Esophagus muscularis mucosa (tissue), 4 donors: ENCODE measurements around the gene DKKL1. TPM values are rescaled to one million over a fixed set of nuclear protein-coding genes. Genes with fewer than 3 reads are reported as not detected.

ENCODE experiments used
- DNase-seq: peaks from one replicate; pipeline ENCODE4 v3.0.0-alpha.2; 2017; ENCODE audit errors: extremely low spot score
- H3K27ac ChIP-seq, 4 donors: fragments of 200-600 bp; sonication (generic); replicated peaks in 1 of 4; 1 replicate in 3 of 4; 2 replicates in 1 of 4; pipeline ENCODE4 v1.5.1; 2016 to 2019; ENCODE audit warnings: mild to moderate bottlenecking in 1 of 4
- H3K27me3 ChIP-seq, 4 donors: fragments of 200-600 bp; sonication (generic); one replicate each; pipeline versions ENCODE4 v1.5.1 to v1.6.0; 2016 to 2019
- H3K36me3 ChIP-seq, 4 donors: fragments of 200-600 bp; sonication (generic); one replicate each; pipeline ENCODE4 v1.5.1; 2016 to 2019
- H3K4me1 ChIP-seq, 4 donors: fragments of 200-600 bp; sonication (generic); one replicate each; pipeline ENCODE4 v1.5.1; 2016 to 2019
- H3K4me3 ChIP-seq, 4 donors: fragments of 200-600 bp; sonication (generic); 1 replicate in 2 of 4; 2 replicates in 2 of 4; pipeline ENCODE4 v1.5.1; 2016 to 2019; ENCODE audit warnings: mild to moderate bottlenecking in 4 of 4, moderate library complexity in 1 of 4
- H3K9me3 ChIP-seq, 4 donors: fragments of 200-600 bp; sonication (generic); 1 replicate in 3 of 4; 2 replicates in 1 of 4; pipeline ENCODE4 v1.5.1; 2016 to 2019
- EP300 ChIP-seq: sonication (generic); formaldehyde crosslinking; IDR thresholded peaks from one replicate; pipeline ENCODE4 v1.6.1; 2017; ENCODE audit warnings: antibody characterized with exemption
- POLR2A ChIP-seq: fragments of 450-650 bp; IDR thresholded peaks from one replicate; pipeline ENCODE4 v1.6.1; 2017; ENCODE audit warnings: antibody characterized with exemption, moderate library complexity, mild to moderate bottlenecking, low read depth
- POLR2AphosphoS5 ChIP-seq, 2 donors: sonication (generic); formaldehyde crosslinking; IDR thresholded peaks; one replicate each; pipeline ENCODE4 v1.6.1; 2017; ENCODE audit warnings: antibody characterized with exemption in 2 of 2
- WGBS: methylation state at CpG from one replicate; pipeline ENCODE4 v1.1.5; 2018; 5-methylcytosine and 5-hydroxymethylcytosine counted together
- intact Hi-C: fragments of 100-400 bp; cut with DNase I; formaldehyde crosslinking; loops from one replicate; pipeline ENCODE4 v1.15.1; 2023
- total RNA-seq, 4 donors: library from RNA; depleted of rRNA; stranded (reverse); fragments of >200 nt; gene quantifications; one replicate each; pipeline versions ENCODE4 v1.1.0 to v1.2.1, GENCODE V29; 2016
- TF ChIP-seq, protein P1 (sequence below), 3 experiments: fragments of 200-600 bp in 2 of 3; fragments of 450-650 bp in 1 of 3; sonication (generic) in 2 of 3; IDR thresholded peaks; one replicate each; pipeline ENCODE4 v1.5.1; 2017 to 2019; ENCODE audit warnings: antibody characterized with exemption in 3 of 3, mild to moderate bottlenecking in 2 of 3, moderate library complexity in 1 of 3

Gene DKKL1
- total RNA-seq, 4 donors from 2014 or later, result 0.40 to 0.83 (median 0.83) TPM; not detected in 1

DNA sequence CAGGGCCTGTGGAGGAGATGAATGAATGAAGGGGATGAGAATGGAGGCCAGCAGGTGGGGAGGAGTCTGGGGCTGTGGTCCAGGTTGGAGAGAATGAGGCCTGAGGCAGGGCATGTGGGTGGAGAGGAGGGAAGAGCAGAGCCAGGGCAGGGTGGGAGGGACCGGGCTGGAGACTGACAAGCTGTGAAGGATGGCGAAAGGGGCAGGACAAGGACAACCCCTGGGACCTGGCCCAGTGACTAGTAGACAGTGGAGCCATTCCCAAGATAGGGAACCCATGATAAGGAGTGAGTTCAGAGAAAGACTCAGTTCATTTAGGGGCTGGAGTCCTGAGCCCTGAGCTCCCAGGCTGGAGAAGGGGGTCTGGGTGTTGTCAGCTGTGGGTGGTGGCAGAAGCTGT, 56.5 kb downstream of the DKKL1 start:
- H3K4me3 ChIP-seq, result no peak overlapping the region
- H3K27me3 ChIP-seq, result peaks cover 0 to 99% (median 53%) of the 10 kb centered on the region in 4 donors
- no peak for DNase-seq
- TF ChIP-seq EP300, result no peak
- no peak for TF ChIP-seq POLR2A
- no peaks in the 10 kb centered on the region for H3K36me3 ChIP-seq
- no peak overlapping the region for H3K27ac ChIP-seq
- WGBS, result 71% methylated on average over 2 of the region's 2 CpGs
- no peaks in the 10 kb centered on the region for H3K9me3 ChIP-seq
- peaks cover 23 to 32% (median 28%) of the 10 kb centered on the region in 4 donors for H3K4me1 ChIP-seq
- intact Hi-C loops, result no loop called here

DNA sequence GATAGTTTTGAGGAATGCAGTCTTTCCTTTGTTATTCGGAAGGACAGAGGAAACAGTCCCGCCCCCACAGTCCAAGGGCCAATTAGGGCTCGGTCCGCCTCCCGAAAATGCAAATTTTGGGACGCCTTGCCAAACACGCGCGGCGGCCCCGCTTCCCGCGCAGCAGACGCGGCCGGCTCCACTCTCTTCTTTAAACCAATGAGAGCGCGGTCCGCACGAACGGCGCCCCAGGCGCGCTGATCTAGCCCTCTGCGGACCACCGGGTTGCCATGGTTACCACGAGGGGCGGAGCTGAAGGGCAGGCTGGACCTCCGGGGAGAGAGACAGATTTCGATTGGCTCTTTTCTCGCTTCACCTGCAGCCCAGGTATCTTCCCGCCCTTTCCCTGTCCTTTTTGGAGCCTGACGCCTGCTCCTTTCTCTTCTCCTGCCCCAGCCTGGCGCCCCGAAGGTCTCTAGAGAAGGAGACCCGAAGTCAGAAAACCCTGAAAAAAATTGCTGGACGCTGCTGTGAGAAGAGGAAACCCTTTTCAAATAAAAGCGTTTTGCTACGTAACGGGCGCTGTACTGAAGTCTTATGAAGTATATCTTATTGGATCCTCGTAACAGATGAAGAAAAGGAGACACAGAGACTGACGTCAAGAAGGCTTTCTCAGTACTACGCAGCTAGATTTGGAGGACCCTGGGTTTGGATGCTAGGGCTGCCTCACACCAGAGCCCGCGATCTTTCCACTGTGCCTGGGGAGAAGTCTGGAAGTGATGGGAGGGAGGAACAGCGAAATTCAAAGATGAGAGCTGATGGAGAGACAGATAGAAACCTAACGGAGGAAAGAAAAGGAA, 57.6 kb downstream of the DKKL1 start:
- WGBS, result 10% methylated on average over 36 of the region's 48 CpGs
- H3K4me1 ChIP-seq, result peaks cover 23 to 36% (median 31%) of the 10 kb centered on the region in 4 donors
- TF ChIP-seq EP300, result no peak
- peak overlapping the region; percentile 5 to 42 (median 19) for H3K4me3 ChIP-seq
- H3K27me3 ChIP-seq, result peaks cover 0 to 99% (median 63%) of the 10 kb centered on the region in 4 donors
- no peak overlapping the region for H3K27ac ChIP-seq
- H3K36me3 ChIP-seq, result no peaks in the 10 kb centered on the region
- no peaks in the 10 kb centered on the region for H3K9me3 ChIP-seq
- no peak for DNase-seq
- intact Hi-C loops, result no loop called here

DNA sequence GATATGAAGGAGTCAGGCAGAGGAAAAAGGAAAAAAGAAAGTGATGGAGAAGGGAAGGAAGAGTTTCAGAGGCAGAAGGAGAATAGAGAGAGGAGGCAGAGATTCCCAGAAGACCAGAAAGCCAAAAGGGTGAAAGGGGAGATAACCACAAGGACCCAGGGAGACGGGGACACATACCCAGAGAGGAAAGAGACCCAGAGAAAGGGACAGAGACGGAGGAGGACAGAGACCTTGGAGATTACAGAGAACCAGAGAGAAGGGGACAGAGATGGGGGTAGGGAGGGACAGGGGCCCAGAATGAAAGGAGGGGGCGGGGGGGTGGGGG, 58.2 kb downstream of the DKKL1 start:
- H3K9me3 ChIP-seq, result no peaks in the 10 kb centered on the region
- TF ChIP-seq POLR2AphosphoS5 (IDR thresholded peaks at IDR 0.05) (no peak), POLR2A (no peak), EP300 (no peak)
- TF ChIP-seq, protein P1, sequence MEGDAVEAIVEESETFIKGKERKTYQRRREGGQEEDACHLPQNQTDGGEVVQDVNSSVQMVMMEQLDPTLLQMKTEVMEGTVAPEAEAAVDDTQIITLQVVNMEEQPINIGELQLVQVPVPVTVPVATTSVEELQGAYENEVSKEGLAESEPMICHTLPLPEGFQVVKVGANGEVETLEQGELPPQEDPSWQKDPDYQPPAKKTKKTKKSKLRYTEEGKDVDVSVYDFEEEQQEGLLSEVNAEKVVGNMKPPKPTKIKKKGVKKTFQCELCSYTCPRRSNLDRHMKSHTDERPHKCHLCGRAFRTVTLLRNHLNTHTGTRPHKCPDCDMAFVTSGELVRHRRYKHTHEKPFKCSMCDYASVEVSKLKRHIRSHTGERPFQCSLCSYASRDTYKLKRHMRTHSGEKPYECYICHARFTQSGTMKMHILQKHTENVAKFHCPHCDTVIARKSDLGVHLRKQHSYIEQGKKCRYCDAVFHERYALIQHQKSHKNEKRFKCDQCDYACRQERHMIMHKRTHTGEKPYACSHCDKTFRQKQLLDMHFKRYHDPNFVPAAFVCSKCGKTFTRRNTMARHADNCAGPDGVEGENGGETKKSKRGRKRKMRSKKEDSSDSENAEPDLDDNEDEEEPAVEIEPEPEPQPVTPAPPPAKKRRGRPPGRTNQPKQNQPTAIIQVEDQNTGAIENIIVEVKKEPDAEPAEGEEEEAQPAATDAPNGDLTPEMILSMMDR (IDR thresholded peaks at IDR 0.05), result no peak
- no peaks in the 10 kb centered on the region for H3K36me3 ChIP-seq
- peaks cover 0 to 99% (median 68%) of the 10 kb centered on the region in 4 donors for H3K27me3 ChIP-seq
- H3K4me3 ChIP-seq, result peak overlapping the region in 1 of 4 donors; percentile 26
- WGBS, result 23% methylated on average over 3 of the region's 3 CpGs
- H3K27ac ChIP-seq, result no peak overlapping the region
- DNase-seq, result no peak
- peaks cover 23 to 37% (median 32%) of the 10 kb centered on the region in 4 donors for H3K4me1 ChIP-seq
- intact Hi-C loops, result no loop called here

DNA sequence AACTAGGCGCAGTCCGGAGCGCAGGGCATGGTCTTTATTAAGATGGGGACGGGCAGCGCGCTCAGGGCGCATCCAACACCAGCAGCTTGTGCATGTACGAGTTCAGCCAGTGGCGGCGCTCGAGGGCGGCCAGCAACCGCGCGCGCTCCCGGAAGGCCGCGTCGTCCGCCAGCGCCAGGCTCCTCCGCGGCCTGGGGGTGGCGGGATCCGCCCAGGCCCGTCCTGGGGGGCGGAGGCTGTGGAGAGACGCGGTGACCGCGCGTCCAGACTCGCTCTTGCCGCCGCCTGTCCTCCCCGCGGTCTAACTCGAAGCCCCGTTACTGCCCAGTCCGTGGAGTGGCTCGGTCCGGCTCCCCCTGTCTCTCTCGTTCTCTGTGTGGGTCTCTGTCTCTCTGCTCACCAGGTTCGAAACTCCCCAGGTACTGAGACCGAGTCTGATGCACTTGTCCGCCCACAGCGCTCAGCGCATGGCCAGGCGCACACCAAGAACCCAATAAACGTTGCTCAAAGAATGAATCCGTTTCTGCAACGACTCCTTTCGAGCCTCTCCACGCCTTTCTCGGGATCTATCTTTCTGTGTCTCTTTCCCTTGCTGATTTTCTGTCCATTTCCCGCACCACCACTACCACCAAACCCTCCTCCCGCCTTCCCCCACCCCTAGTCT, 58.9 kb downstream of the DKKL1 start:
- Histone ChIP-seq H3K4me3 (peak overlapping the region; percentile 26 to 38 (median 29)), H3K27me3 (peaks cover 0 to 99% (median 72%) of the 10 kb centered on the region in 4 donors)
- no peak for DNase-seq

DNA sequence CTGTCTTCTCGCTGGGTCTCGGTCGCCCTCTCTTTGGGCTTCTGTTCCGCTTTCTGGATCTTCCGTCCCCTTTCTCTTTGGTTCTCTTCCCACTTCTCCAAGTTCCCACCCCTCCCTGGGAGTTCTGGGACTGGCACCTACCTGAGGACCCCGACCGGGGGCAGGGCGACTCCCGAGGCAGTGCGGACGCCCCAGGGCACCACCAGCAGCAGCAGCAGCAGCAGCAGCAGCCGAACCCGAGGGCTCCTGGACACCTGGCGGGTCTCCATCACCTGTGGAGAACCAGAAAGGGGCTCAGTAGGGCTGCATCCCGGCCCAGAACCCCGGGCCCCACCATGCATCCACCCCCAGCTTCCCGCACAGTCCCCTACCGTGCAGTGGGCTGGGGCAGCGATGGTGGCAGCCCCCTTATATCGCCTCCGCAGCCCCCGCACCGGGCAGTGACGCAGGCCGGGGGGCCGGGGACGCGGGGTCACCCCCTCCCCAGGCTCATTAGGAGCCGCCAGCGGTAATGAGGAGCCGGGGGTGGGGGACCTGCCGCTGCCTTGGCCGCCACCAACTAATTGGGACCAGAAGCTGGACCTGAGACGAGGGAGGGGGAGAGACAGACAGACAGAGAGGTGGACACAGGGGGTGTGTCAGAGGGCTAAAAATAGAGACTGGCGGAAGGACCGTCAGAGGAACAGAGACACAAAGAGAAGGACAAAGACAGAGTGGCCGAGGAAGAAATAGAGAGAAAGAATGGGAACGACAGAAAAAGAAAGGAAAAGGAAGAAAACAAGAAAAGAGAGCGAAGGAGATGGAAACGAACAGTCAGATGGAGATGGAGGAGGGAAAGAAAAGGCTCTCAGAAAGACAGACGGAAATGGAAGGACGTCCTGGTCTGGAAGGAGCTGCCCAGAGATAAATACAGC, 59.7 kb downstream of the DKKL1 start, which contains the start of gene PTH2:
TSS of gene PTH2 (minus strand) at position 371 of the 914 bp plus-strand sequence. CDS start at position 269, 102 bp downstream.
- no peak for DNase-seq
- no peaks in the 10 kb centered on the region for H3K36me3 ChIP-seq
- peaks cover 29 to 48% (median 40%) of the 10 kb centered on the region in 4 donors for H3K4me1 ChIP-seq
- no peaks in the 10 kb centered on the region for H3K9me3 ChIP-seq
- TF ChIP-seq, protein P1 (IDR thresholded peaks at IDR 0.05), result no peak
- TF ChIP-seq POLR2A (no peak), EP300 (no peak), POLR2AphosphoS5 (IDR thresholded peaks at IDR 0.05) (no peak)
- H3K27ac ChIP-seq, result no peak within 1 kb of the TSS
- H3K4me3 ChIP-seq, result peak within 1 kb of the TSS; percentile 26 to 38 (median 29)
- intact Hi-C loops, result no loop called here
- WGBS, result 9% methylated on average over 35 of the region's 42 CpGs
- H3K27me3 ChIP-seq, result peaks cover 4 to 99% (median 80%) of the 10 kb centered on the region in 4 donors

More for the DNA sequence above, 58.9 kb downstream of the DKKL1 start:
- no peak overlapping the region for H3K27ac ChIP-seq
- peaks cover 23 to 40% (median 32%) of the 10 kb centered on the region in 4 donors for H3K4me1 ChIP-seq
- no peaks in the 10 kb centered on the region for H3K9me3 ChIP-seq
- intact Hi-C loops, result no loop called here
- H3K36me3 ChIP-seq, result no peaks in the 10 kb centered on the region
- 5% methylated on average over 26 of the region's 58 CpGs for WGBS
- TF ChIP-seq POLR2A (no peak), POLR2AphosphoS5 (IDR thresholded peaks at IDR 0.05) (no peak), EP300 (no peak)
- TF ChIP-seq, protein P1 (IDR thresholded peaks at IDR 0.05), result peak in 2 of 3 experiments; percentile 22 to 41
